ENCODE results near the gene LMBRD1. TPM values are rescaled to one million over a fixed set of nuclear protein-coding genes. Genes with fewer than 3 reads are reported as not detected.
A peak's percentile ranks its signal among the peaks of the same experiment; 100 is the strongest.
"Not testable (repeated sequence)": the region's sequence is repeated elsewhere in the genome, so short reads cannot be mapped to it uniquely, and the experiment has no call there.

LMBRD1 gene
- total RNA-seq, 1 donor from 2014 or later, result 106 TPM

- DNase-seq (ENCODE audit: low read depth), result peak; percentile 79
These were observed 653 bp downstream of the LMBRD1 start for GRCh38 chr6:69796073-69796641.

- DNase-seq (ENCODE audit: low read depth), result peak; percentile 2
These were observed 1.2 kb downstream of the LMBRD1 start for GRCh38 chr6:69795469-69796072.

GRCh38 chr6:69792292-69792691, 4.5 kb downstream of the LMBRD1 start:
- peak; percentile 6 for DNase-seq (ENCODE audit: low read depth)

GRCh38 chr6:69791065-69791471, 5.7 kb downstream of the LMBRD1 start:
- peak; percentile 88 for DNase-seq (ENCODE audit: low read depth)

- DNase-seq (ENCODE audit: low read depth), result no peak
These were observed 6.2 kb downstream of the LMBRD1 start for GRCh38 chr6:69790629-69791028.

GRCh38 chr6:69789578-69789977, 7.2 kb downstream of the LMBRD1 start:
- no peak for DNase-seq (ENCODE audit: low read depth)

GRCh38 chr6:69787436-69787835, 9.4 kb downstream of the LMBRD1 start:
- DNase-seq (ENCODE audit: low read depth), result not testable (repeated sequence)

- no peak for DNase-seq (ENCODE audit: low read depth)
These were observed 11.1 kb downstream of the LMBRD1 start for GRCh38 chr6:69785697-69786096.

GRCh38 chr6:69784595-69785377, 12.0 kb downstream of the LMBRD1 start:
- DNase-seq (ENCODE audit: low read depth), result no peak

- DNase-seq (ENCODE audit: low read depth), result no peak
These were observed 13.7 kb downstream of the LMBRD1 start for GRCh38 chr6:69783108-69783507.

- DNase-seq (ENCODE audit: low read depth), result peak; percentile 67
These were observed 16.1 kb downstream of the LMBRD1 start for GRCh38 chr6:69780585-69781178.

GRCh38 chr6:69775941-69776340, 20.9 kb downstream of the LMBRD1 start:
- no peak for DNase-seq (ENCODE audit: low read depth)

- DNase-seq (ENCODE audit: low read depth), result no peak
These were observed 21.3 kb downstream of the LMBRD1 start for GRCh38 chr6:69775585-69775849.

- no peak for DNase-seq (ENCODE audit: low read depth)
These were observed 21.8 kb downstream of the LMBRD1 start for GRCh38 chr6:69774740-69775584.

GRCh38 chr6:69771158-69771906, 25.5 kb downstream of the LMBRD1 start:
- no peak for DNase-seq (ENCODE audit: low read depth)

- no peak for DNase-seq (ENCODE audit: low read depth)
These were observed 28.1 kb downstream of the LMBRD1 start for GRCh38 chr6:69768664-69769063.

GRCh38 chr6:69763763-69764162, 33.0 kb downstream of the LMBRD1 start:
- no peak for DNase-seq (ENCODE audit: low read depth)

- DNase-seq (ENCODE audit: low read depth), result no peak
These were observed 35.0 kb downstream of the LMBRD1 start for GRCh38 chr6:69761853-69762252.

- DNase-seq (ENCODE audit: low read depth), result no peak
These were observed 38.6 kb downstream of the LMBRD1 start for GRCh38 chr6:69758214-69758613.

GRCh38 chr6:69756907-69757306, 39.9 kb downstream of the LMBRD1 start:
- no peak for DNase-seq (ENCODE audit: low read depth)

- DNase-seq (ENCODE audit: low read depth), result no peak
These were observed 40.4 kb downstream of the LMBRD1 start for GRCh38 chr6:69756366-69756765.
